ENCODE measurements around the gene POLDIP3.
"Not testable (repeated sequence)": the region's sequence is repeated elsewhere in the genome, so short reads cannot be mapped to it uniquely, and the experiment has no call there.

The POLDIP3 gene

GRCh38 chr22:42577623-42578240 is 37.0 kb downstream of the POLDIP3 start:
- TF ChIP-seq POLR2A (IDR thresholded peaks at IDR 0.05; ENCODE audit: low read depth, low read length) (0 out of 2 replicates have a peak, but pooled peaks have one; percentile 28), POLR2AphosphoS5 (IDR thresholded peaks at IDR 0.05; ENCODE audit: low read depth, low read length) (0 out of 2 replicates have a peak, but pooled peaks have one; percentile 9), TAF1 (IDR thresholded peaks at IDR 0.05; ENCODE audit: borderline replicate concordance, low read depth, low read length) (no peak)
- FAIRE-seq (no peak), DNase-seq (ENCODE audit: insufficient read length) (no peak)

GRCh38 chr22:42577141-42577540 is 37.5 kb downstream of the POLDIP3 start:
- FAIRE-seq; DNase-seq (ENCODE audit: insufficient read length): not testable (repeated sequence)

GRCh38 chr22:42575996-42576574 is 38.6 kb downstream of the POLDIP3 start:
- FAIRE-seq; DNase-seq (ENCODE audit: insufficient read length): not testable (repeated sequence)

GRCh38 chr22:42574468-42574867 is 40.2 kb downstream of the POLDIP3 start:
- not testable (repeated sequence) for DNase-seq (ENCODE audit: insufficient read length); FAIRE-seq

GRCh38 chr22:42574046-42574445 is 40.6 kb downstream of the POLDIP3 start:
- not testable (repeated sequence) for FAIRE-seq; DNase-seq (ENCODE audit: insufficient read length)

GRCh38 chr22:42571068-42571467 is 43.6 kb downstream of the POLDIP3 start:
- DNase-seq (ENCODE audit: insufficient read length); FAIRE-seq: not testable (repeated sequence)

- TF ChIP-seq POLR2AphosphoS5 (IDR thresholded peaks at IDR 0.05; ENCODE audit: low read depth, low read length): peak; percentile 70
- not testable (repeated sequence) for FAIRE-seq; DNase-seq (ENCODE audit: insufficient read length)
These were observed 44.1 kb downstream of the POLDIP3 start for GRCh38 chr22:42570580-42570979.

- FAIRE-seq; DNase-seq (ENCODE audit: insufficient read length): not testable (repeated sequence)
These were observed 46.7 kb downstream of the POLDIP3 start for GRCh38 chr22:42567950-42568349.

- DNase-seq (ENCODE audit: insufficient read length) (no peak), FAIRE-seq (no peak)
- TF ChIP-seq POLR2AphosphoS5 (IDR thresholded peaks at IDR 0.05; ENCODE audit: low read depth, low read length): no peak
- no peak for TF ChIP-seq POLR2A (IDR thresholded peaks at IDR 0.05; ENCODE audit: low read depth, low read length)
- TF ChIP-seq TAF1 (IDR thresholded peaks at IDR 0.05; ENCODE audit: borderline replicate concordance, low read depth, low read length): no peak
These were observed 48.7 kb downstream of the POLDIP3 start for GRCh38 chr22:42565956-42566355.

- TF ChIP-seq TAF1 (IDR thresholded peaks at IDR 0.05; ENCODE audit: borderline replicate concordance, low read depth, low read length) (no peak), POLR2A (IDR thresholded peaks at IDR 0.05; ENCODE audit: low read depth, low read length) (no peak), POLR2AphosphoS5 (IDR thresholded peaks at IDR 0.05; ENCODE audit: low read depth, low read length) (no peak)
- no peak for FAIRE-seq
- DNase-seq (ENCODE audit: insufficient read length): no peak
These were observed 50.0 kb downstream of the POLDIP3 start for GRCh38 chr22:42564699-42565098.

GRCh38 chr22:42563943-42564342 is 50.7 kb downstream of the POLDIP3 start:
- DNase-seq (ENCODE audit: insufficient read length); FAIRE-seq: not testable (repeated sequence)

- no peak for FAIRE-seq
- no peak for DNase-seq (ENCODE audit: insufficient read length)
- TF ChIP-seq POLR2AphosphoS5 (IDR thresholded peaks at IDR 0.05; ENCODE audit: low read depth, low read length) (no peak), POLR2A (IDR thresholded peaks at IDR 0.05; ENCODE audit: low read depth, low read length) (no peak), TAF1 (IDR thresholded peaks at IDR 0.05; ENCODE audit: borderline replicate concordance, low read depth, low read length) (no peak)
These were observed 52.0 kb downstream of the POLDIP3 start for GRCh38 chr22:42562684-42563083.

- TF ChIP-seq POLR2AphosphoS5 (IDR thresholded peaks at IDR 0.05; ENCODE audit: low read depth, low read length) (no peak), TAF1 (IDR thresholded peaks at IDR 0.05; ENCODE audit: borderline replicate concordance, low read depth, low read length) (no peak), POLR2A (IDR thresholded peaks at IDR 0.05; ENCODE audit: low read depth, low read length) (no peak)
- FAIRE-seq: no peak
- DNase-seq (ENCODE audit: insufficient read length): no peak
These were observed 52.4 kb downstream of the POLDIP3 start for GRCh38 chr22:42562279-42562678.

GRCh38 chr22:42561856-42562255 is 52.8 kb downstream of the POLDIP3 start:
- DNase-seq (ENCODE audit: insufficient read length): no peak
- TF ChIP-seq TAF1 (IDR thresholded peaks at IDR 0.05; ENCODE audit: borderline replicate concordance, low read depth, low read length) (no peak), POLR2AphosphoS5 (IDR thresholded peaks at IDR 0.05; ENCODE audit: low read depth, low read length) (no peak), POLR2A (IDR thresholded peaks at IDR 0.05; ENCODE audit: low read depth, low read length) (no peak)
- no peak for FAIRE-seq
